ENCODE results near the gene ALDH6A1.

- TF ChIP-seq CTCF (IDR thresholded peaks at IDR 0.05) (no peak), NR1H2 (CRISPR knock-in tag; IDR thresholded peaks at IDR 0.05) (no peak), CREB1 (CRISPR knock-in tag; IDR thresholded peaks at IDR 0.05) (no peak), MAX (CRISPR knock-in tag; IDR thresholded peaks at IDR 0.05) (no peak), ZBTB21 (CRISPR knock-in tag; IDR thresholded peaks at IDR 0.05; ENCODE audit: borderline replicate concordance) (no peak), USF2 (CRISPR knock-in tag; IDR thresholded peaks at IDR 0.05) (no peak), ATF3 (CRISPR knock-in tag; conservative IDR thresholded peaks at IDR 0.05) (no peak), FOXP1 (CRISPR knock-in tag; IDR thresholded peaks at IDR 0.05; ENCODE audit: borderline replicate concordance) (no peak), FOXJ3 (CRISPR knock-in tag; IDR thresholded peaks at IDR 0.05; ENCODE audit: borderline replicate concordance) (no peak)
Measured at GRCh38 chr14:74080820-74081460, 3.3 kb downstream of the ALDH6A1 start.

Measured in WTC11 (cell line).